ENCODE measurements around the gene CPNE6.

GRCh38 chr14:24070285-24071143, 848 bp upstream of the CPNE6 start:
- TF ChIP-seq ZNF468 (CRISPR knock-in tag; IDR thresholded peaks at IDR 0.05) = no peak
- no peak for TF ChIP-seq POLR2A (IDR thresholded peaks at IDR 0.05; ENCODE audit: insufficient read depth in 1 of 2, low read depth in 2 of 2, low read length in 2 of 2)

Data from HepG2 (cell line).